Osteocyte (in vitro differentiated cells): ENCODE data around the gene ZNF410. TPM values are rescaled to one million over a fixed set of nuclear protein-coding genes. Genes with fewer than 3 reads are reported as not detected.
"Not testable (repeated sequence)": the region's sequence is repeated elsewhere in the genome, so short reads cannot be mapped to it uniquely, and the experiment has no call there.

ENCODE experiments used
- DNase-seq: peaks from one replicate; pipeline ENCODE4 v3.0.0; 2021; ENCODE audit warnings: mixed read lengths; ENCODE audit not compliant: unreplicated experiment; ENCODE audit errors: extremely low spot score
- H3K27ac Mint-ChIP-seq: one replicate; pipeline ENCODE4 v1.8.0; 2021; ENCODE audit warnings: mild to moderate bottlenecking, mixed read lengths; ENCODE audit not compliant: unreplicated experiment
- H3K27me3 Mint-ChIP-seq: one replicate; pipeline ENCODE4 v1.8.0; 2021; ENCODE audit warnings: mixed read lengths; ENCODE audit not compliant: unreplicated experiment
- H3K36me3 Mint-ChIP-seq: one replicate; pipeline ENCODE4 v1.8.0; 2021; ENCODE audit warnings: mixed read lengths; ENCODE audit not compliant: unreplicated experiment
- H3K4me1 Mint-ChIP-seq: one replicate; pipeline ENCODE4 v1.8.0; 2021; ENCODE audit warnings: mixed read lengths; ENCODE audit not compliant: unreplicated experiment
- H3K4me3 Mint-ChIP-seq: one replicate; pipeline ENCODE4 v1.8.0; 2021; ENCODE audit warnings: mild to moderate bottlenecking, moderate library complexity, mixed read lengths; ENCODE audit not compliant: unreplicated experiment
- H3K9me3 Mint-ChIP-seq: one replicate; pipeline ENCODE4 v1.8.0; 2021; ENCODE audit warnings: mixed read lengths; ENCODE audit not compliant: unreplicated experiment
- long read RNA-seq: library from polyadenylated mRNA; unstranded; transcript quantifications from one replicate; pipeline ENCODE4 v2.0.0, GENCODE V29; 2021
- total RNA-seq: library from RNA; stranded (reverse); gene quantifications from 2 replicates; pipeline ENCODE4 v1.2.1, GENCODE V29; 2021
- TF ChIP-seq, protein P1 (sequence below): fragments of 200-600 bp; sonication (generic); IDR thresholded peaks from 2 replicates; pipeline ENCODE4 v1.5.0; 2021; ENCODE audit warnings: antibody characterized with exemption, mild to moderate bottlenecking, moderate library complexity

Gene ZNF410
- 41.8 and 42.2 TPM in 2 replicates for total RNA-seq
- long read RNA-seq, transcript ZNF410-217 (12 exons, 1,961 nt) = minor isoform, 11 of 752 reads
- long read RNA-seq, transcript ZNF410-201 (11 exons, 2,293 nt) = minor isoform, 100 of 752 reads
- long read RNA-seq, transcript ZNF410-211 (12 exons, 2,601 nt) = major isoform, 478 of 752 reads
- long read RNA-seq, partial matches to known transcripts = 26 of 752 reads
- long read RNA-seq, other reads (novel, unspliced or antisense) = 135 of 752 reads

- TF ChIP-seq, protein P1, sequence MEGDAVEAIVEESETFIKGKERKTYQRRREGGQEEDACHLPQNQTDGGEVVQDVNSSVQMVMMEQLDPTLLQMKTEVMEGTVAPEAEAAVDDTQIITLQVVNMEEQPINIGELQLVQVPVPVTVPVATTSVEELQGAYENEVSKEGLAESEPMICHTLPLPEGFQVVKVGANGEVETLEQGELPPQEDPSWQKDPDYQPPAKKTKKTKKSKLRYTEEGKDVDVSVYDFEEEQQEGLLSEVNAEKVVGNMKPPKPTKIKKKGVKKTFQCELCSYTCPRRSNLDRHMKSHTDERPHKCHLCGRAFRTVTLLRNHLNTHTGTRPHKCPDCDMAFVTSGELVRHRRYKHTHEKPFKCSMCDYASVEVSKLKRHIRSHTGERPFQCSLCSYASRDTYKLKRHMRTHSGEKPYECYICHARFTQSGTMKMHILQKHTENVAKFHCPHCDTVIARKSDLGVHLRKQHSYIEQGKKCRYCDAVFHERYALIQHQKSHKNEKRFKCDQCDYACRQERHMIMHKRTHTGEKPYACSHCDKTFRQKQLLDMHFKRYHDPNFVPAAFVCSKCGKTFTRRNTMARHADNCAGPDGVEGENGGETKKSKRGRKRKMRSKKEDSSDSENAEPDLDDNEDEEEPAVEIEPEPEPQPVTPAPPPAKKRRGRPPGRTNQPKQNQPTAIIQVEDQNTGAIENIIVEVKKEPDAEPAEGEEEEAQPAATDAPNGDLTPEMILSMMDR = no peak
- Mint-ChIP-seq H3K36me3 (no peaks in the 10 kb centered on the region), H3K4me3 (peak within 1 kb of the TSS; percentile 92), H3K4me1 (peaks cover 43% of the 10 kb centered on the region), H3K27me3 (no peaks in the 10 kb centered on the region), H3K27ac (peak within 1 kb of the TSS; percentile 98), H3K9me3 (no peaks in the 10 kb centered on the region)
- peak; percentile 96 for DNase-seq
These were observed at the start of gene ZNF410 for GRCh38 chr14:73886449-73887317. ZNF410 (plus strand) TSS chr14:73886859; CDS start chr14:73892176, 5,317 bp downstream.

DNA sequence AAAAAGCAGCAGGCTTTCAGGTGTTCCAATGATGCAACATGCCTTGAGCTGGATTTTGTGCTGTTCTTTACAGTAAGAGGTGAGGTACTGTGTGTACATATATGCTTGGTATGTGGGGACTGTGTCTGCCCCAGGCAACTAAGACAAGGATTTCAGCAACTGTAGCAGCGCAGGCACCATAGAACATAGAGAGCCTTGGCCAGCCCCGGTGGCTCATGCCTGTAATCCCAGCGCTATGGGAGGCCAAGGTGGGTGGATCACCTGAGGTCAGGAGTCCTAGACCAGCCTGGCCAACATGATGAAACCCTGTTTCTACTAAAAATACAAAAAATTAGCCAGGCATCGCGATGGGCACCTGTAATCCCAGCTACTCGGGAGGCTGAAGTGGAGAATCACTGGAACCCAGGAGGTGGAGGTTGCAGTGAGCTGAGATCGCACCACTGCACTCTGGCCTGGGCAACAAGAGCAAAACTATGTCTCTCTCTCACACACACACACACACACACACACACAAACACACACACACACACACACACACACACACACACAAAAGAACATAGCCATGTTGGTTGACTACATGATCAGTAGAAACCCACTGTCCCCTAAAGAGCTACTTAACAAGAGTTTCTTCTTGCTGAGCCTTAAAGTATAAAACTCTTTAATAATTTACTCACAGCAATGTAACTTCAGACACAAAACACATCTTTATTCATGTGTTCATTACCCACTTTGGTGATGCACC, 48.2 kb upstream of the ZNF410 start:
- not testable (repeated sequence) for H3K9me3 Mint-ChIP-seq, H3K27me3 Mint-ChIP-seq, H3K36me3 Mint-ChIP-seq, DNase-seq, H3K4me3 Mint-ChIP-seq, H3K27ac Mint-ChIP-seq
- H3K4me1 Mint-ChIP-seq = peaks cover 17% of the 10 kb centered on the region

DNA sequence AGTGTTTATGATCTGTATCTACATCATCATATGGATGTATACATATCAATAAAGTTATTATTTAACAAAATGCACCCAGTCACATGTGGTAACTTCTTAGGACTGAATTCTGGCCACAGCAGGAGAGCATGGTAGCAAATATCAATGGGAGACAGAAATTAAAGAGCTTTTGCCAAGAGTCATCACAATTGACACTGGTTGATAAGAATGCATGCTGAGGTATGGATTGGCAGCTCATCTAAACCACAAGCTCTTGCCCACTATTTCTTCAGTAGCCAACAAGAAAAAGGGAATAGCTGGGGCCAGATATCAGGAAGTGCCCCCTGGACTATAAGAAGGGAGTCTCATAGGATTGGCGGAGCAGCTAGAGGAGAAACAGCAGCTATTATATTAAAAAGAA, 44.5 kb upstream of the ZNF410 start:
- TF ChIP-seq, protein P1 = no peak
- H3K27ac Mint-ChIP-seq = no peak overlapping the region
- DNase-seq = no peak
- no peaks in the 10 kb centered on the region for H3K36me3 Mint-ChIP-seq
- no peaks in the 10 kb centered on the region for H3K27me3 Mint-ChIP-seq
- peaks cover 7% of the 10 kb centered on the region for H3K4me1 Mint-ChIP-seq
- no peak overlapping the region for H3K4me3 Mint-ChIP-seq
- no peaks in the 10 kb centered on the region for H3K9me3 Mint-ChIP-seq

GRCh38 chr14:73842851-73843250, 43.8 kb upstream of the ZNF410 start:
- Mint-ChIP-seq H3K9me3 (no peaks in the 10 kb centered on the region), H3K27me3 (no peaks in the 10 kb centered on the region), H3K4me3 (no peak overlapping the region), H3K27ac (no peak overlapping the region), H3K36me3 (no peaks in the 10 kb centered on the region), H3K4me1 (peaks cover 7% of the 10 kb centered on the region)
- DNase-seq = peak; percentile 4
- TF ChIP-seq, protein P1 = no peak

DNA sequence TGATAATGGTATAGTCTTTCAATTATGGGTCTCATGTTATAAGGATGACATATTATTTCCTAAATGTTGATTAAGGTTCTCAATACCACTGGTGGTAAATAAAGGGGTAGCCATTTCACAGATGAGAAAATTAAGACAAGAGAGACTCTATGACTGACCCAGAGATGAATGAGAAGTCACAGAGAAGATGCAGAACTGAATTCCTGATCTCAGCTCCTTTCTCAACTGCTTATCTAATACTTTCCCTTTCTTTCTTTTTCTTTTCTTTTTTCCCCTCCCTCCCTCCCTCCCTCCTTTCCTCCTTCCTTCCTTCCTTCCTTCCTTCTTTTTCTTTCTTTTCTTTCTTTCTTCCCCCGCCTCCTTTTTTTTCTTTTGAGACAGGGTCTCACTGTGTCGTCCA, 43.4 kb upstream of the ZNF410 start:
- no peaks in the 10 kb centered on the region for H3K36me3 Mint-ChIP-seq
- no peak overlapping the region for H3K4me3 Mint-ChIP-seq
- peaks cover 7% of the 10 kb centered on the region for H3K4me1 Mint-ChIP-seq
- H3K27ac Mint-ChIP-seq = no peak overlapping the region
- TF ChIP-seq, protein P1 = no peak
- no peaks in the 10 kb centered on the region for H3K27me3 Mint-ChIP-seq
- no peaks in the 10 kb centered on the region for H3K9me3 Mint-ChIP-seq
- no peak for DNase-seq
